DMS114 treated with DMSO at 0.1 percent for 48 hours (cell line): ENCODE results near the gene CACNA2D3.

Experiments used
- DNase-seq: peaks from one replicate; lab custom pipeline; 2025; ENCODE audit not compliant: unreplicated experiment; lab: John Stamatoyannopoulos, UW

Gene CACNA2D3

GRCh38 chr3:54264050-54264449 lies 141.7 kb downstream of the CACNA2D3 start:
- no peak for DNase-seq

- no peak for DNase-seq
These were observed 148.6 kb downstream of the CACNA2D3 start for GRCh38 chr3:54270816-54271526.

- DNase-seq: no peak
These were observed 151.4 kb downstream of the CACNA2D3 start for GRCh38 chr3:54273791-54274190.

GRCh38 chr3:54274607-54275006 lies 152.3 kb downstream of the CACNA2D3 start:
- DNase-seq: no peak

GRCh38 chr3:54279005-54279583 lies 156.7 kb downstream of the CACNA2D3 start:
- no peak for DNase-seq

- no peak for DNase-seq
These were observed 161.1 kb downstream of the CACNA2D3 start for GRCh38 chr3:54283470-54283869.

GRCh38 chr3:54294214-54294613 lies 171.9 kb downstream of the CACNA2D3 start:
- peak; percentile 7 for DNase-seq

GRCh38 chr3:54296531-54296930 lies 174.2 kb downstream of the CACNA2D3 start:
- no peak for DNase-seq

- DNase-seq: no peak
These were observed 177.0 kb downstream of the CACNA2D3 start for GRCh38 chr3:54299169-54299935.

- DNase-seq: no peak
These were observed 181.4 kb downstream of the CACNA2D3 start for GRCh38 chr3:54303517-54304375.

- no peak for DNase-seq
These were observed 182.5 kb downstream of the CACNA2D3 start for GRCh38 chr3:54304877-54305276.

- DNase-seq: no peak
These were observed 183.2 kb downstream of the CACNA2D3 start for GRCh38 chr3:54305409-54306099.

- DNase-seq: no peak
These were observed 185.3 kb downstream of the CACNA2D3 start for GRCh38 chr3:54307566-54308180.

- DNase-seq: no peak
These were observed 187.2 kb downstream of the CACNA2D3 start for GRCh38 chr3:54309601-54310000.

GRCh38 chr3:54311211-54311747 lies 188.9 kb downstream of the CACNA2D3 start:
- no peak for DNase-seq

- DNase-seq: no peak
These were observed 190.0 kb downstream of the CACNA2D3 start for GRCh38 chr3:54312156-54312899.

- no peak for DNase-seq
These were observed 191.1 kb downstream of the CACNA2D3 start for GRCh38 chr3:54313418-54313817.

- no peak for DNase-seq
These were observed 199.2 kb downstream of the CACNA2D3 start for GRCh38 chr3:54321520-54321919.

GRCh38 chr3:54322354-54322753 lies 200.0 kb downstream of the CACNA2D3 start:
- no peak for DNase-seq
